Loucy (cell line): ENCODE results near the gene NIM1K.

Experiments used
- H2AFZ ChIP-seq: fragments of 200-600 bp; sonication (generic); 2 replicates; pipeline ENCODE4 v1.6.0; 2016; ENCODE audit warnings: antibody characterized with exemption, mild to moderate bottlenecking, low read length, moderate library complexity
- H3F3A ChIP-seq: fragments of 200-600 bp; 2 replicates; pipeline ENCODE4 v1.6.0; 2016; ENCODE audit warnings: antibody characterized with exemption, low read depth, mild to moderate bottlenecking
- H3K27me3 ChIP-seq: fragments of 200-600 bp; sonication (generic); 2 replicates; pipeline ENCODE4 v1.6.1; 2014; ENCODE audit warnings: low read length, mild to moderate bottlenecking; ENCODE audit not compliant: insufficient read depth, poor library complexity, severe bottlenecking
- H3K36me3 ChIP-seq: fragments of 200-600 bp; sonication (generic); 2 replicates; pipeline ENCODE4 v1.6.1; 2016; ENCODE audit warnings: low read length; ENCODE audit not compliant: insufficient read depth
- H3K4me1 ChIP-seq: fragments of 200-600 bp; sonication (generic); 2 replicates; pipeline ENCODE4 v1.5.1; 2014; ENCODE audit warnings: low read length, mild to moderate bottlenecking; ENCODE audit not compliant: insufficient read depth, poor library complexity, severe bottlenecking
- H3K4me2 ChIP-seq: fragments of 200-600 bp; sonication (generic); 2 replicates; pipeline ENCODE4 v1.6.0; 2014; ENCODE audit warnings: antibody characterized with exemption, low read length, low read depth, mild to moderate bottlenecking; ENCODE audit not compliant: poor library complexity, severe bottlenecking
- H3K4me3 ChIP-seq: fragments of 200-600 bp; sonication (generic); 2 replicates; pipeline ENCODE4 v1.5.1; 2014; ENCODE audit warnings: low read length, mild to moderate bottlenecking, mixed read lengths; ENCODE audit not compliant: poor library complexity, severe bottlenecking
- H3K79me2 ChIP-seq: fragments of 200-600 bp; sonication (generic); 2 replicates; pipeline ENCODE4 v1.6.1; 2014; ENCODE audit warnings: low read length; ENCODE audit not compliant: insufficient read depth
- H3K9ac ChIP-seq: fragments of 200-600 bp; sonication (generic); 2 replicates; pipeline ENCODE4 v1.6.0; 2014; ENCODE audit warnings: mild to moderate bottlenecking, low read depth, low read length, moderate library complexity; ENCODE audit not compliant: poor library complexity, severe bottlenecking
- H3K9me2 ChIP-seq: fragments of 200-600 bp; sonication (generic); replicated peaks from 2 replicates; pipeline ENCODE4 v1.6.1; 2016; ENCODE audit warnings: low read depth, low read length, mixed read lengths
- H3K9me3 ChIP-seq: fragments of 200-600 bp; sonication (generic); 2 replicates; pipeline ENCODE4 v1.6.1; 2014; ENCODE audit warnings: mild to moderate bottlenecking, antibody characterized with exemption, low read length, low read depth; ENCODE audit not compliant: insufficient read depth
- H4K20me1 ChIP-seq: fragments of 200-600 bp; sonication (generic); 2 replicates; pipeline ENCODE4 v1.6.0; 2014; ENCODE audit warnings: antibody characterized with exemption, low read length, mild to moderate bottlenecking; ENCODE audit not compliant: insufficient read depth, poor library complexity, severe bottlenecking
- CTCF ChIP-seq: fragments of 200-600 bp; sonication (generic); conservative IDR thresholded peaks from 2 replicates; pipeline ENCODE4 v1.5.1; 2014; ENCODE audit warnings: mild to moderate bottlenecking, antibody characterized with exemption, low read length
- EZH2phosphoT487 ChIP-seq: fragments of 200-600 bp; IDR thresholded peaks from 2 replicates; pipeline ENCODE4 v1.6.1; 2018; ENCODE audit warnings: antibody characterized with exemption, mild to moderate bottlenecking, moderate library complexity, borderline replicate concordance

Gene NIM1K

DNA sequence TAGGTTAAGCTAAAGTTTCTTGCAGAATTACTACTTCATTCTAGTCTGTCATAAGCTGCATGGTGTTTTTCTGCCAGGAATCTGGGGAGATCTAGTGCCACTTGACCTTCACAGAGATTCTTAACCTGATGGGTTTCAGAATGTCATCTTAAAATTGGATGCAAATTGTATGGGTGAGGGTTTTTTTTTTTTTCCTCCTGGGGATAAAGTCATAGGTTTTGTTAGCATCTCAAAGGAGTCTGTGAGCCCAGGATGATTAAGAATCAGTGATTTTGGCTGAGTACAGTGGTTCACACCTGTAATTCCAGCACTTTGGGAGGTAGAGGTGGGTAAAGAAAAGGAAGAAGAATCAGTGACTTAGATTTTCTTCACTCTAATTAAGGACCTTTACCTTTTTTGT, 51.2 kb downstream of the NIM1K start:
- Histone ChIP-seq H2AFZ (no peak overlapping the region), H3K9me2 (no peaks in the 10 kb centered on the region), H3K4me1 (no peaks in the 10 kb centered on the region), H3K9ac (no peak overlapping the region), H3K36me3 (no peaks in the 10 kb centered on the region), H3F3A (no peaks in the 10 kb centered on the region), H3K27me3 (no peaks in the 10 kb centered on the region), H3K9me3 (no peaks in the 10 kb centered on the region), H3K4me3 (no peak overlapping the region), H3K4me2 (no peak overlapping the region), H3K79me2 (no peaks in the 10 kb centered on the region), H4K20me1 (no peaks in the 10 kb centered on the region)
- TF ChIP-seq EZH2phosphoT487 = no peak
- no peak for TF ChIP-seq CTCF

DNA sequence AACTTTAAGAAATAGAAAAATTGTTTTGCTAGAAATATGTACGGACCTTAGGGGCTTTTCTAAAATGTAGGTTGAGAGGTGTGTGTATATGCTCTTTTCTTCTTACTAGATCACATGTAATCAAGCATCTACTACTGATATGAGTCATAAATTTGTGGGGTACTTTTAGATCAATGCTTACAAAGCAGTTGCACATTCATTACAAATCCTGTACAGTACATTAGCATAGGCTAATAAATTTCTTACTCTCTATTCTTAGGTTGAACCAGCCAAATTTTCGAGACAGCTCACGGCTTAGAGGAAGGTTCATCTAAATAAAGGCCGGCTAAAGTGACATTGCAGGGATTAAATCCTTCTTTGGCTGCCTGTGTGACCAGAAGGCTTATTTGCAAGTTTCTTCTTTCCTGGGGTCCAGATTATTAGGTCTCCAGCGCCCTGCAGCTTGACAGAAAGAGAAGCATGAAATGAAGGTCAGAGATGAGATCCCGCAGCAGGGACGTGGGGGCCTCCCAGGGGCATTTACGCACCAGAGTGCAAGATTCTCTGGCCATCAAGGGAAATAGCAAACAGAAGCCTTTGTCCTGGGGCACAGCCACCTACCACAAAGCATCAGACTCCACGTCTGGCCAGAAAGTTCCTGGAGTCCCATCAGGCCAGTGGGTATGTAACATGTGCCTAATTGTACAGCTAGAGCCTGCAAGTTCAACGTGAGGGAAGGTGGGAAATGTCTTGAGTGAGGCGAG, 53.0 kb downstream of the NIM1K start:
- H2AFZ ChIP-seq = no peak overlapping the region
- no peaks in the 10 kb centered on the region for H3K27me3 ChIP-seq
- no peaks in the 10 kb centered on the region for H3K36me3 ChIP-seq
- TF ChIP-seq CTCF (no peak), EZH2phosphoT487 (no peak)
- no peaks in the 10 kb centered on the region for H3F3A ChIP-seq
- no peaks in the 10 kb centered on the region for H4K20me1 ChIP-seq
- no peaks in the 10 kb centered on the region for H3K9me2 ChIP-seq
- H3K79me2 ChIP-seq = no peaks in the 10 kb centered on the region
- no peak overlapping the region for H3K9ac ChIP-seq
- H3K4me3 ChIP-seq = no peak overlapping the region
- H3K9me3 ChIP-seq = no peaks in the 10 kb centered on the region
- no peak overlapping the region for H3K4me2 ChIP-seq
- no peaks in the 10 kb centered on the region for H3K4me1 ChIP-seq

DNA sequence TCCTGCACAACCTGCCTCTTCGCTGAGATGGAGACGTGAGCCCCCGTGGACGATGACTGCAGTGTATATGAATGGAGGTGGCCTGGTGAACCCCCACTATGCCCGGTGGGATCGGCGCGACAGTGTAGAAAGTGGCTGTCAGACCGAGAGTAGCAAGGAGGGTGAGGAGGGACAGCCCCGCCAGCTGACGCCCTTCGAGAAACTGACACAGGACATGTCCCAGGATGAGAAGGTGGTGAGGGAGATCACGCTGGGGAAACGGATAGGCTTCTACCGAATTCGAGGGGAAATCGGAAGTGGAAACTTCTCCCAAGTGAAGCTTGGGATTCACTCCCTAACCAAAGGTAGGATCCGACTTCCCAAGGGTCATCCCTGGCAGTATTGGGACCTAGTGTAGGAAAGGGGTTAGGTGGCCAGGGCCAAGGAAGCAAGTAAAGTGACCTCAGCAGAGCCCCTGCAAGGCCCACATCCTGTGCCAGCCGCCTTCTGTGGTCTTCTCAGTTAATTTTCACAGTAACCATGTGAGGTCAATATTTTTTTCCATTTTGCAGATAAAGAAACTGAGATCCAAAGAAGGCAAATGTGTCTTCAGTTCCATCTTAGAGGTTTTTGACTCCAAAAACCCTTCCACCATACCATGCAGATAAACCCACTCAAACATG, 53.8 kb downstream of the NIM1K start:
- no peaks in the 10 kb centered on the region for H3K36me3 ChIP-seq
- no peak overlapping the region for H3K4me2 ChIP-seq
- H3K9ac ChIP-seq = no peak overlapping the region
- H3K79me2 ChIP-seq = no peaks in the 10 kb centered on the region
- H3K27me3 ChIP-seq = no peaks in the 10 kb centered on the region
- H3K4me3 ChIP-seq = no peak overlapping the region
- no peaks in the 10 kb centered on the region for H3K9me3 ChIP-seq
- H3K9me2 ChIP-seq = no peaks in the 10 kb centered on the region
- no peaks in the 10 kb centered on the region for H4K20me1 ChIP-seq
- no peaks in the 10 kb centered on the region for H3K4me1 ChIP-seq
- no peaks in the 10 kb centered on the region for H3F3A ChIP-seq
- no peak overlapping the region for H2AFZ ChIP-seq
- TF ChIP-seq EZH2phosphoT487 (no peak), CTCF (no peak)
